ENCODE measurements around the gene CCDC15. TPM values are rescaled to one million over a fixed set of nuclear protein-coding genes. Genes with fewer than 3 reads are reported as not detected.

The CCDC15 gene
- total RNA-seq, 1 experiment from 2014 or later: 4.0 TPM

GRCh38 chr11:125070699-125071254 lies 116.8 kb downstream of the CCDC15 start:
- intact Hi-C loops (cut with micrococcal nuclease; ENCODE audit: unreplicated experiment): loop anchor here (1.0 kb wide), 1 partner anchor 7 kb away; the partner anchor contains the start of gene SLC37A2
- Mint-ChIP-seq H3K27ac (ENCODE audit: unreplicated experiment) (peak overlapping the region; percentile 61), H3K9me3 (ENCODE audit: unreplicated experiment) (no peaks in the 10 kb centered on the region), H3K4me1 (ENCODE audit: low read depth, unreplicated experiment) (peaks cover 42% of the 10 kb centered on the region), H3K27me3 (ENCODE audit: insufficient read depth, unreplicated experiment) (peaks cover 3% of the 10 kb centered on the region), H3K4me3 (ENCODE audit: unreplicated experiment) (no peak overlapping the region), H3K36me3 (ENCODE audit: insufficient read depth, unreplicated experiment) (peaks cover 6% of the 10 kb centered on the region)
- H3K9me3 ChIP-seq: no peaks in the 10 kb centered on the region
- peaks cover 53% of the 10 kb centered on the region for H3K4me1 ChIP-seq
- H3K36me3 ChIP-seq (ENCODE audit: control insufficient read depth, insufficient read depth, low read length): no peaks in the 10 kb centered on the region
- no peak for TF ChIP-seq CTCF (IDR thresholded peaks at IDR 0.05; ENCODE audit: insufficient read depth in 1 of 2, low read depth in 1 of 2, low read length in 1 of 2, severe bottlenecking in 1 of 2, unreplicated experiment in 1 of 2)
- ChIA-PET POLR2A (no interaction called here), CTCF (interaction anchor here (1.2 kb wide), 1 partner anchor 72 kb away, joined by 4 read pairs; no protein-coding TSS in a partner anchor)
- DNase-seq: peak; percentile 59 to 65
- BruUV-seq (replicated peaks): no TSS peak
- no peak overlapping the region for H3K4me3 ChIP-seq (ENCODE audit: low read depth, low read length)
- H3K27me3 ChIP-seq (replicated peaks; ENCODE audit: control insufficient read depth, insufficient read depth, low read length): no peaks in the 10 kb centered on the region

GRCh38 chr11:125071435-125071834 lies 117.4 kb downstream of the CCDC15 start:
- no peaks in the 10 kb centered on the region for H3K27me3 ChIP-seq (replicated peaks; ENCODE audit: control insufficient read depth, insufficient read depth, low read length)
- Mint-ChIP-seq H3K36me3 (ENCODE audit: insufficient read depth, unreplicated experiment) (peaks cover 6% of the 10 kb centered on the region), H3K4me1 (ENCODE audit: low read depth, unreplicated experiment) (peaks cover 42% of the 10 kb centered on the region), H3K9me3 (ENCODE audit: unreplicated experiment) (no peaks in the 10 kb centered on the region), H3K27me3 (ENCODE audit: insufficient read depth, unreplicated experiment) (no peaks in the 10 kb centered on the region), H3K4me3 (ENCODE audit: unreplicated experiment) (no peak overlapping the region), H3K27ac (ENCODE audit: unreplicated experiment) (peak overlapping the region; percentile 61)
- no TSS peak for BruUV-seq (replicated peaks)
- peaks cover 54% of the 10 kb centered on the region for H3K4me1 ChIP-seq
- H3K36me3 ChIP-seq (ENCODE audit: control insufficient read depth, insufficient read depth, low read length): no peaks in the 10 kb centered on the region
- intact Hi-C loops (cut with micrococcal nuclease; ENCODE audit: unreplicated experiment): loop anchor here (1.0 kb wide), 1 partner anchor 8 kb away; the partner anchor contains the start of gene SLC37A2
- ChIA-PET CTCF (no interaction called here), POLR2A (interaction anchor here (0.6 kb wide), 1 partner anchor 344 kb away, joined by 3 read pairs; no protein-coding TSS in a partner anchor)
- no peak overlapping the region for H3K4me3 ChIP-seq (ENCODE audit: low read depth, low read length)
- no peak for DNase-seq
- TF ChIP-seq CTCF (IDR thresholded peaks at IDR 0.05; ENCODE audit: insufficient read depth in 1 of 2, low read depth in 1 of 2, low read length in 1 of 2, severe bottlenecking in 1 of 2, unreplicated experiment in 1 of 2): no peak
- H3K9me3 ChIP-seq: no peaks in the 10 kb centered on the region

GRCh38 chr11:125071846-125072217 lies 117.8 kb downstream of the CCDC15 start:
- no peaks in the 10 kb centered on the region for H3K36me3 ChIP-seq (ENCODE audit: control insufficient read depth, insufficient read depth, low read length)
- H3K4me3 Mint-ChIP-seq (ENCODE audit: unreplicated experiment): peak overlapping the region; percentile 18
- no peak overlapping the region for H3K4me3 ChIP-seq (ENCODE audit: low read depth, low read length)
- ChIA-PET CTCF (interaction anchor here (1.0 to 1.2 kb wide), 2 partner anchors 9 to 19 kb away, joined by 4 to 7 read pairs; partner anchors contain the start of gene SLC37A2), POLR2A (interaction anchor here (0.6 kb wide), 1 partner anchor 345 kb away, joined by 3 read pairs; no protein-coding TSS in a partner anchor)
- H3K9me3 ChIP-seq: no peaks in the 10 kb centered on the region
- no peak for TF ChIP-seq CTCF (IDR thresholded peaks at IDR 0.05; ENCODE audit: insufficient read depth in 1 of 2, low read depth in 1 of 2, low read length in 1 of 2, severe bottlenecking in 1 of 2, unreplicated experiment in 1 of 2)
- DNase-seq: no peak
- H3K27me3 Mint-ChIP-seq (ENCODE audit: insufficient read depth, unreplicated experiment): no peaks in the 10 kb centered on the region
- H3K27me3 ChIP-seq (replicated peaks; ENCODE audit: control insufficient read depth, insufficient read depth, low read length): no peaks in the 10 kb centered on the region
- peaks cover 6% of the 10 kb centered on the region for H3K36me3 Mint-ChIP-seq (ENCODE audit: insufficient read depth, unreplicated experiment)
- H3K27ac Mint-ChIP-seq (ENCODE audit: unreplicated experiment): peak overlapping the region; percentile 61
- peaks cover 54% of the 10 kb centered on the region for H3K4me1 ChIP-seq
- H3K9me3 Mint-ChIP-seq (ENCODE audit: unreplicated experiment): no peaks in the 10 kb centered on the region
- no TSS peak for BruUV-seq (replicated peaks)
- peaks cover 42% of the 10 kb centered on the region for H3K4me1 Mint-ChIP-seq (ENCODE audit: low read depth, unreplicated experiment)
- intact Hi-C loops (cut with micrococcal nuclease; ENCODE audit: unreplicated experiment): loop anchor here (1.0 kb wide), 1 partner anchor 9 kb away; the partner anchor contains the start of gene SLC37A2

Data from Caco-2 (cell line).